Mucosa of rectum (tissue), 2 donors: Measurements from ENCODE around the gene AGAP3.

Source experiments
- H3K27ac ChIP-seq, 2 donors: one replicate each; pipeline ENCODE4 v1.7.0; 2013; ENCODE audit warnings: inconsistent platforms in 2 of 2, low read depth in 2 of 2, low read length in 2 of 2
- H3K27me3 ChIP-seq, 2 donors: one replicate each; pipeline ENCODE4 v1.7.0; 2013; ENCODE audit warnings: low read length in 2 of 2; ENCODE audit not compliant: control insufficient read depth in 2 of 2, insufficient read depth in 2 of 2
- H3K36me3 ChIP-seq, 2 donors: one replicate each; pipeline ENCODE4 v1.7.0; 2013; ENCODE audit warnings: low read length in 2 of 2; ENCODE audit not compliant: control insufficient read depth in 2 of 2, insufficient read depth in 2 of 2
- H3K4me1 ChIP-seq, 2 donors: one replicate each; pipeline ENCODE4 v1.7.0; 2013; ENCODE audit warnings: low read length in 2 of 2, mild to moderate bottlenecking in 1 of 2; ENCODE audit not compliant: control insufficient read depth in 2 of 2, insufficient read depth in 2 of 2
- H3K4me3 ChIP-seq, 2 donors: one replicate each; pipeline ENCODE4 v1.7.0; 2013; ENCODE audit warnings: low read length in 2 of 2
- H3K9ac ChIP-seq, 2 donors: one replicate each; pipeline ENCODE4 v1.7.0; 2013; ENCODE audit warnings: low read length in 2 of 2, low read depth in 1 of 2, mild to moderate bottlenecking in 1 of 2
- H3K9me3 ChIP-seq, 2 donors: one replicate each; pipeline ENCODE4 v1.7.0; 2013; ENCODE audit warnings: low read length in 2 of 2; ENCODE audit not compliant: control insufficient read depth in 2 of 2
- donor health status: healthy.
- donor health status: Normal muscosa, but diverticular disease.

Gene AGAP3

GRCh38 chr7:151130741-151131157 lies 44.5 kb downstream of the AGAP3 start:
- H3K9me3 ChIP-seq: no peaks in the 10 kb centered on the region
- no peaks in the 10 kb centered on the region for H3K27me3 ChIP-seq
- H3K27ac ChIP-seq: no peak overlapping the region
- H3K36me3 ChIP-seq: peaks cover 44 to 45% of the 10 kb centered on the region in 2 donors
- H3K4me3 ChIP-seq: no peak overlapping the region
- H3K9ac ChIP-seq: no peak overlapping the region
- H3K4me1 ChIP-seq: peaks cover 5% of the 10 kb centered on the region in 2 donors

- no peak overlapping the region for H3K27ac ChIP-seq
- no peaks in the 10 kb centered on the region for H3K9me3 ChIP-seq
- peaks cover 5% of the 10 kb centered on the region in 2 donors for H3K4me1 ChIP-seq
- H3K4me3 ChIP-seq: no peak overlapping the region
- H3K27me3 ChIP-seq: no peaks in the 10 kb centered on the region
- peaks cover 44 to 45% of the 10 kb centered on the region in 2 donors for H3K36me3 ChIP-seq
- no peak overlapping the region for H3K9ac ChIP-seq
These were observed 44.9 kb downstream of the AGAP3 start for GRCh38 chr7:151131224-151131591.

- H3K4me3 ChIP-seq: no peak overlapping the region
- no peaks in the 10 kb centered on the region for H3K27me3 ChIP-seq
- H3K9me3 ChIP-seq: no peaks in the 10 kb centered on the region
- H3K9ac ChIP-seq: no peak overlapping the region
- H3K36me3 ChIP-seq: peaks cover 44 to 45% of the 10 kb centered on the region in 2 donors
- H3K27ac ChIP-seq: no peak overlapping the region
- H3K4me1 ChIP-seq: peaks cover 2% of the 10 kb centered on the region in 2 donors
These were observed 45.5 kb downstream of the AGAP3 start for GRCh38 chr7:151131592-151132293.

GRCh38 chr7:151132461-151133205 lies 46.4 kb downstream of the AGAP3 start:
- Histone ChIP-seq H3K4me3 (no peak overlapping the region), H3K4me1 (no peaks in the 10 kb centered on the region), H3K9ac (no peak overlapping the region), H3K9me3 (no peaks in the 10 kb centered on the region), H3K27ac (no peak overlapping the region), H3K27me3 (no peaks in the 10 kb centered on the region), H3K36me3 (peaks cover 44 to 45% of the 10 kb centered on the region in 2 donors)

- Histone ChIP-seq H3K4me3 (no peak overlapping the region), H3K36me3 (peaks cover 43 to 45% of the 10 kb centered on the region in 2 donors), H3K27me3 (no peaks in the 10 kb centered on the region), H3K4me1 (no peaks in the 10 kb centered on the region), H3K9me3 (no peaks in the 10 kb centered on the region), H3K9ac (no peak overlapping the region), H3K27ac (no peak overlapping the region)
These were observed 47.2 kb downstream of the AGAP3 start for GRCh38 chr7:151133266-151133985.

- no peaks in the 10 kb centered on the region for H3K27me3 ChIP-seq
- no peak overlapping the region for H3K4me3 ChIP-seq
- H3K27ac ChIP-seq: no peak overlapping the region
- peaks cover 37 to 40% of the 10 kb centered on the region in 2 donors for H3K36me3 ChIP-seq
- no peaks in the 10 kb centered on the region for H3K9me3 ChIP-seq
- H3K9ac ChIP-seq: no peak overlapping the region
- no peaks in the 10 kb centered on the region for H3K4me1 ChIP-seq
These were observed 47.9 kb downstream of the AGAP3 start for GRCh38 chr7:151133986-151134742.

- no peak overlapping the region for H3K4me3 ChIP-seq
- no peak overlapping the region for H3K9ac ChIP-seq
These were observed 48.7 kb downstream of the AGAP3 start for GRCh38 chr7:151134743-151135524.

GRCh38 chr7:151135525-151135845 lies 49.2 kb downstream of the AGAP3 start:
- Histone ChIP-seq H3K9me3 (no peaks in the 10 kb centered on the region), H3K27ac (no peak overlapping the region), H3K27me3 (no peaks in the 10 kb centered on the region), H3K9ac (no peak overlapping the region), H3K36me3 (peaks cover 30 to 32% of the 10 kb centered on the region in 2 donors), H3K4me3 (no peak overlapping the region), H3K4me1 (no peaks in the 10 kb centered on the region)

More at GRCh38 chr7:151134743-151135524, 48.7 kb downstream of the AGAP3 start:
- Histone ChIP-seq H3K4me1 (no peaks in the 10 kb centered on the region), H3K36me3 (peaks cover 35 to 36% of the 10 kb centered on the region in 2 donors), H3K27me3 (no peaks in the 10 kb centered on the region), H3K9me3 (no peaks in the 10 kb centered on the region), H3K27ac (no peak overlapping the region)
